NCI-H69 (cell line): ENCODE measurements around the gene TRRAP.

Source experiments
- DNase-seq: peaks from one replicate; lab custom pipeline; 2025; lab: John Stamatoyannopoulos, UW

The TRRAP gene

DNA sequence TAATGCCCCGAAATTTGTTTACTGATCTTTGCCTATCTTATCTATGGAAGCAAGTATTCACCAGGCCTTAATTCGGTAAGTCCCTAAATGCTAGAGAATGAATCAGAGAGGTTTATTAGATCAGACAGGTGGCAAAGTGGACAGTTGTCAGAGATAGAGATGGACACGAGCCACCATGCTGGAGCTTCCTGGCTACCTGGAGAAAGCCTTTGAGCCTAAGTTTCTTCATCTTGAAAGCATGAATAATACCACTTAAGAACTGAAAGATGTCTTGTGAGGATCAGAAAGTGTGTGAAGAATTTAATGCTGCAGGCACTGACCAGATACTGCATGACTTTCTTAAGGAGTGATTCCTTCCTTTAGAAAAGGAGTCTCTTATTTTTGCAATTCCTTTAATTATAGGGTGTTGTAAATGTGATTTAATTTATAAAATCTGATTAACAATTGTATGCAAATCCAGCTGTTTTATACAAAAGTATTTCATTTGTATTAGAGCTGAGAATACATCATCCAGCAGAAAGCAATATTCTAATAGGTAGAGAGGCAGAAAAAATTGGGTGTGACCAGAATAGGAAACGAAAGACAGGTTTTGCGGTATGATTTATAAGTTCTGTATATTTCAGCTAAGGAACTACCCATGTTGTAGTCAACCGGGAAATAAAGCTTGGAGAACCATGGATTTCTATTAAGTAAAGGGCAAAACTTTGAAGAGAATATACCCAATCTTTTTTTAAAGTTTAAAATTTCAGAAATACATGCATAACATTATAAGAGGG lies 182.9 kb downstream of the TRRAP start:
- no peak for DNase-seq
